HEK293 (cell line): Measurements from ENCODE around the gene UNC5CL.
A peak's percentile ranks its signal among the peaks of the same experiment; 100 is the strongest.

Experiments
- IKZF3 ChIP-seq: fragments of 450-650 bp; IDR thresholded peaks from 2 replicates; pipeline ENCODE4 v1.5.0; 2018; ENCODE audit warnings: missing biosample characterization, mild to moderate bottlenecking, missing genetic modification characterization, moderate library complexity
- ZBTB7A ChIP-seq: fragments of 450-650 bp; formaldehyde crosslinking; IDR thresholded peaks from 2 replicates; pipeline ENCODE4 v1.5.1; 2016; ENCODE audit warnings: low read depth, missing biosample characterization, missing genetic modification characterization
- ZNF10 ChIP-seq: fragments of 450-650 bp; formaldehyde crosslinking; IDR thresholded peaks from 2 replicates; pipeline ENCODE4 v1.5.1; 2017; ENCODE audit warnings: missing biosample characterization, missing genetic modification characterization
- ZNF132 ChIP-seq: fragments of 450-650 bp; formaldehyde crosslinking; IDR thresholded peaks from 2 replicates; pipeline ENCODE4 v1.5.1; 2017; ENCODE audit warnings: missing biosample characterization, missing genetic modification characterization, borderline replicate concordance
- ZNF146 ChIP-seq: fragments of 450-650 bp; formaldehyde crosslinking; IDR thresholded peaks from 2 replicates; pipeline ENCODE4 v1.5.1; 2016; ENCODE audit warnings: missing biosample characterization, missing genetic modification characterization
- ZNF221 ChIP-seq: fragments of 450-650 bp; formaldehyde crosslinking; IDR thresholded peaks from 2 replicates; pipeline ENCODE4 v1.5.1; 2017; ENCODE audit warnings: missing biosample characterization, missing genetic modification characterization, borderline replicate concordance
- ZNF23 ChIP-seq: fragments of 450-650 bp; formaldehyde crosslinking; IDR thresholded peaks from 2 replicates; pipeline ENCODE4 v1.5.1; 2016; ENCODE audit warnings: missing biosample characterization, missing genetic modification characterization, borderline replicate concordance
- ZNF239 ChIP-seq: fragments of 450-650 bp; formaldehyde crosslinking; IDR thresholded peaks from 2 replicates; pipeline ENCODE4 v1.5.1; 2016; ENCODE audit warnings: missing biosample characterization, missing genetic modification characterization
- ZNF248 ChIP-seq: fragments of 450-650 bp; formaldehyde crosslinking; IDR thresholded peaks from 2 replicates; pipeline ENCODE4 v1.5.1; 2017; ENCODE audit warnings: missing biosample characterization, missing genetic modification characterization
- ZNF341 ChIP-seq: fragments of 450-650 bp; formaldehyde crosslinking; IDR thresholded peaks from 2 replicates; pipeline ENCODE4; 2016; ENCODE audit warnings: low read depth, missing biosample characterization, missing genetic modification characterization
- ZNF391 ChIP-seq: fragments of 450-650 bp; formaldehyde crosslinking; IDR thresholded peaks from 2 replicates; pipeline ENCODE4 v1.5.1; 2016; ENCODE audit warnings: low read depth, missing biosample characterization, missing genetic modification characterization, borderline replicate concordance
- ZNF473 ChIP-seq: fragments of 450-650 bp; formaldehyde crosslinking; IDR thresholded peaks from 2 replicates; pipeline ENCODE4 v1.5.1; 2017; ENCODE audit warnings: missing biosample characterization, missing genetic modification characterization
- ZNF48 ChIP-seq: fragments of 450-650 bp; formaldehyde crosslinking; IDR thresholded peaks from 2 replicates; pipeline ENCODE4 v1.5.1; 2016; ENCODE audit warnings: missing biosample characterization, missing genetic modification characterization
- ZNF558 ChIP-seq: fragments of 450-650 bp; formaldehyde crosslinking; IDR thresholded peaks from 2 replicates; pipeline ENCODE4 v1.5.1; 2016; ENCODE audit warnings: missing biosample characterization, missing genetic modification characterization
- ZNF792 ChIP-seq: fragments of 450-650 bp; formaldehyde crosslinking; IDR thresholded peaks from 2 replicates; pipeline ENCODE4 v1.5.1; 2016; ENCODE audit warnings: missing biosample characterization, missing genetic modification characterization
- ZNF830 ChIP-seq: fragments of 450-650 bp; IDR thresholded peaks from 2 replicates; pipeline ENCODE4 v1.5.0; 2018; ENCODE audit warnings: missing biosample characterization, missing genetic modification characterization, low read depth, mild to moderate bottlenecking, moderate library complexity
- ZNF843 ChIP-seq: fragments of 450-650 bp; formaldehyde crosslinking; IDR thresholded peaks from 2 replicates; pipeline ENCODE4 v1.5.1; 2016; ENCODE audit warnings: missing biosample characterization, missing genetic modification characterization
- ZSCAN23 ChIP-seq: fragments of 450-650 bp; formaldehyde crosslinking; IDR thresholded peaks from 2 replicates; pipeline ENCODE4 v1.5.1; 2016; ENCODE audit warnings: missing biosample characterization, missing genetic modification characterization
- ZXDB ChIP-seq: fragments of 450-650 bp; formaldehyde crosslinking; IDR thresholded peaks from 2 replicates; pipeline ENCODE4 v1.5.1; 2016; ENCODE audit warnings: missing biosample characterization, missing genetic modification characterization
- TF ChIP-seq, protein P1 (sequence below): fragments of 450-650 bp; IDR thresholded peaks from 2 replicates; pipeline ENCODE4 v1.5.1; 2018; ENCODE audit warnings: missing biosample characterization, missing genetic modification characterization
- TF ChIP-seq, protein P2 (sequence below): fragments of 450-650 bp; formaldehyde crosslinking; IDR thresholded peaks from 2 replicates; pipeline ENCODE4 v1.5.1; 2016; ENCODE audit warnings: missing biosample characterization, missing genetic modification characterization
- TF ChIP-seq, protein P3 (sequence below): fragments of 450-650 bp; formaldehyde crosslinking; IDR thresholded peaks from 2 replicates; pipeline ENCODE4 v1.5.1; 2017; ENCODE audit warnings: missing biosample characterization, mild to moderate bottlenecking, missing genetic modification characterization, moderate library complexity
- TF ChIP-seq, protein P4 (sequence below): fragments of 450-650 bp; formaldehyde crosslinking; conservative IDR thresholded peaks from 2 replicates; pipeline ENCODE4 v1.5.1; 2016; ENCODE audit warnings: low read depth, missing biosample characterization, missing genetic modification characterization
- TF ChIP-seq, protein P5 (sequence below): fragments of 450-650 bp; formaldehyde crosslinking; IDR thresholded peaks from 2 replicates; pipeline ENCODE4 v1.5.1; 2016; ENCODE audit warnings: missing biosample characterization, missing genetic modification characterization
- TF ChIP-seq, protein P6 (sequence below): fragments of 450-650 bp; formaldehyde crosslinking; IDR thresholded peaks from 2 replicates; pipeline ENCODE4 v1.5.1; 2017; ENCODE audit warnings: missing biosample characterization, missing genetic modification characterization
- TF ChIP-seq, protein P7 (sequence below): fragments of 450-650 bp; formaldehyde crosslinking; IDR thresholded peaks from 2 replicates; pipeline ENCODE4 v1.5.1; 2017; ENCODE audit warnings: missing biosample characterization, missing genetic modification characterization

Gene UNC5CL

DNA sequence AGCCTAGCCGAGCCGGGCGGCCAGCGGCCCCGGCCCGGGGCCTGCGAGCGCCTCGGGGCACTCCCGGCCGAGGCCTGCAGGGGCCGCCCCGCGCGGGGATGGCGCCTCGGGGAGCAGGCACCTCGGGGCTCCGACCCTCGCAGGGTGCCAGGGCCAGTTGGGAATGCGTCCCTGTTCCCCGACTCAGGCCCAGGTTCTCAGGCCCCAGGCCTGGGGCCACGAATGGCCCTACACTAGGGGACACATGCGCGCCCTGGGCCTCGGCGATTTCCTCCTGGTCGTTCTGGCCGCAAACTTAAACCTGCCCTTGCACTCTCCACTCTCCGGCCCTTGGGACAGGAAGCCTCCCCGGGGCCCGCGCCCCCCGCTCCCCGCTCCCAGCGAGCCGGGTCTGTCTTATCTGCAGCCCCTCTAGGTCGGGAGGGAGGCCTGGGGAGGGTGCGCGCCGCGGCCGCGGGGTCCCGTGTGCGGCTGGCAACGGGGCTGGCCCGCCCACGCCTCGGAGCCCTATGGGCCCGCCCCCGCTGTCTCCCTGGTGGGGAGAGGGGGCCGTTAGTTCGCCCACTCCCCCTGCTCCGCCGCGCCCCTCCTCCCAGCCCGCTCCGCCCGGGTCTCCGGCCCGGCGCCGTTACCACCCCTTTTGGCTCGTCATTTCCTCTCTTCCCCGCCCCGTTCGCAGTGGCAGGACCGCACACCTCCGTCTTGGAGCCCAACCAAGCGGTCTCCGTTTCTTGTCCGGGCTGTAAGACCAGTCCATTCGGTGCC is 34.4 kb upstream of the UNC5CL start (continued):
- no peak for TF ChIP-seq ZNF843 (tag by site-specific recombination)
- no peak for TF ChIP-seq IKZF3 (tag by site-specific recombination)
- TF ChIP-seq ZNF248 (tag by site-specific recombination) = no peak
- TF ChIP-seq ZNF239 (tag by site-specific recombination) = no peak
- 0 out of 2 replicates have a peak, but pooled peaks have one; percentile 37 for TF ChIP-seq ZNF146 (tag by site-specific recombination)
- peak; percentile 73; the same call in 1 of the 2 replicates for TF ChIP-seq ZNF391 (tag by site-specific recombination)
- TF ChIP-seq ZNF341 = peak; percentile 92
- no peak for TF ChIP-seq ZNF48 (tag by site-specific recombination)
- TF ChIP-seq, protein P1, sequence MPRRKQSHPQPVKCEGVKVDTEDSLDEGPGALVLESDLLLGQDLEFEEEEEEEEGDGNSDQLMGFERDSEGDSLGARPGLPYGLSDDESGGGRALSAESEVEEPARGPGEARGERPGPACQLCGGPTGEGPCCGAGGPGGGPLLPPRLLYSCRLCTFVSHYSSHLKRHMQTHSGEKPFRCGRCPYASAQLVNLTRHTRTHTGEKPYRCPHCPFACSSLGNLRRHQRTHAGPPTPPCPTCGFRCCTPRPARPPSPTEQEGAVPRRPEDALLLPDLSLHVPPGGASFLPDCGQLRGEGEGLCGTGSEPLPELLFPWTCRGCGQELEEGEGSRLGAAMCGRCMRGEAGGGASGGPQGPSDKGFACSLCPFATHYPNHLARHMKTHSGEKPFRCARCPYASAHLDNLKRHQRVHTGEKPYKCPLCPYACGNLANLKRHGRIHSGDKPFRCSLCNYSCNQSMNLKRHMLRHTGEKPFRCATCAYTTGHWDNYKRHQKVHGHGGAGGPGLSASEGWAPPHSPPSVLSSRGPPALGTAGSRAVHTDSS = no peak; the same call in 1 of the 2 replicates
- no peak for TF ChIP-seq ZNF558 (tag by site-specific recombination)
- TF ChIP-seq ZNF23 (tag by site-specific recombination) = no peak
- TF ChIP-seq, protein P2, sequence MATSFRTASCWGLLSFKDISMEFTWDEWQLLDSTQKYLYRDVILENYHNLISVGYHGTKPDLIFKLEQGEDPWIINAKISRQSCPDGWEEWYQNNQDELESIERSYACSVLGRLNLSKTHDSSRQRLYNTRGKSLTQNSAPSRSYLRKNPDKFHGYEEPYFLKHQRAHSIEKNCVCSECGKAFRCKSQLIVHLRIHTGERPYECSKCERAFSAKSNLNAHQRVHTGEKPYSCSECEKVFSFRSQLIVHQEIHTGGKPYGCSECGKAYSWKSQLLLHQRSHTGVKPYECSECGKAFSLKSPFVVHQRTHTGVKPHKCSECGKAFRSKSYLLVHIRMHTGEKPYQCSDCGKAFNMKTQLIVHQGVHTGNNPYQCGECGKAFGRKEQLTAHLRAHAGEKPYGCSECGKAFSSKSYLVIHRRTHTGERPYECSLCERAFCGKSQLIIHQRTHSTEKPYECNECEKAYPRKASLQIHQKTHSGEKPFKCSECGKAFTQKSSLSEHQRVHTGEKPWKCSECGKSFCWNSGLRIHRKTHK = no peak
- TF ChIP-seq, protein P3, sequence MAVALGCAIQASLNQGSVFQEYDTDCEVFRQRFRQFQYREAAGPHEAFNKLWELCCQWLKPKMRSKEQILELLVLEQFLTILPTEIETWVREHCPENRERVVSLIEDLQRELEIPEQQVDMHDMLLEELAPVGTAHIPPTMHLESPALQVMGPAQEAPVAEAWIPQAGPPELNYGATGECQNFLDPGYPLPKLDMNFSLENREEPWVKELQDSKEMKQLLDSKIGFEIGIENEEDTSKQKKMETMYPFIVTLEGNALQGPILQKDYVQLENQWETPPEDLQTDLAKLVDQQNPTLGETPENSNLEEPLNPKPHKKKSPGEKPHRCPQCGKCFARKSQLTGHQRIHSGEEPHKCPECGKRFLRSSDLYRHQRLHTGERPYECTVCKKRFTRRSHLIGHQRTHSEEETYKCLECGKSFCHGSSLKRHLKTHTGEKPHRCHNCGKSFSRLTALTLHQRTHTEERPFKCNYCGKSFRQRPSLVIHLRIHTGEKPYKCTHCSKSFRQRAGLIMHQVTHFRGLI (tag by site-specific recombination) = peak; percentile 99
- TF ChIP-seq, protein P4, sequence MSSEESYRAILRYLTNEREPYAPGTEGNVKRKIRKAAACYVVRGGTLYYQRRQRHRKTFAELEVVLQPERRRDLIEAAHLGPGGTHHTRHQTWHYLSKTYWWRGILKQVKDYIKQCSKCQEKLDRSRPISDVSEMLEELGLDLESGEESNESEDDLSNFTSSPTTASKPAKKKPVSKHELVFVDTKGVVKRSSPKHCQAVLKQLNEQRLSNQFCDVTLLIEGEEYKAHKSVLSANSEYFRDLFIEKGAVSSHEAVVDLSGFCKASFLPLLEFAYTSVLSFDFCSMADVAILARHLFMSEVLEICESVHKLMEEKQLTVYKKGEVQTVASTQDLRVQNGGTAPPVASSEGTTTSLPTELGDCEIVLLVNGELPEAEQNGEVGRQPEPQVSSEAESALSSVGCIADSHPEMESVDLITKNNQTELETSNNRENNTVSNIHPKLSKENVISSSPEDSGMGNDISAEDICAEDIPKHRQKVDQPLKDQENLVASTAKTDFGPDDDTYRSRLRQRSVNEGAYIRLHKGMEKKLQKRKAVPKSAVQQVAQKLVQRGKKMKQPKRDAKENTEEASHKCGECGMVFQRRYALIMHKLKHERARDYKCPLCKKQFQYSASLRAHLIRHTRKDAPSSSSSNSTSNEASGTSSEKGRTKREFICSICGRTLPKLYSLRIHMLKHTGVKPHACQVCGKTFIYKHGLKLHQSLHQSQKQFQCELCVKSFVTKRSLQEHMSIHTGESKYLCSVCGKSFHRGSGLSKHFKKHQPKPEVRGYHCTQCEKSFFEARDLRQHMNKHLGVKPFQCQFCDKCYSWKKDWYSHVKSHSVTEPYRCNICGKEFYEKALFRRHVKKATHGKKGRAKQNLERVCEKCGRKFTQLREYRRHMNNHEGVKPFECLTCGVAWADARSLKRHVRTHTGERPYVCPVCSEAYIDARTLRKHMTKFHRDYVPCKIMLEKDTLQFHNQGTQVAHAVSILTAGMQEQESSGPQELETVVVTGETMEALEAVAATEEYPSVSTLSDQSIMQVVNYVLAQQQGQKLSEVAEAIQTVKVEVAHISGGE (tag by site-specific recombination) = peak; percentile 66
- TF ChIP-seq ZNF132 (tag by site-specific recombination) = no peak
- no peak for TF ChIP-seq ZNF10 (tag by site-specific recombination)
- TF ChIP-seq ZXDB (tag by site-specific recombination) = peak; percentile 73
- TF ChIP-seq, protein P5, sequence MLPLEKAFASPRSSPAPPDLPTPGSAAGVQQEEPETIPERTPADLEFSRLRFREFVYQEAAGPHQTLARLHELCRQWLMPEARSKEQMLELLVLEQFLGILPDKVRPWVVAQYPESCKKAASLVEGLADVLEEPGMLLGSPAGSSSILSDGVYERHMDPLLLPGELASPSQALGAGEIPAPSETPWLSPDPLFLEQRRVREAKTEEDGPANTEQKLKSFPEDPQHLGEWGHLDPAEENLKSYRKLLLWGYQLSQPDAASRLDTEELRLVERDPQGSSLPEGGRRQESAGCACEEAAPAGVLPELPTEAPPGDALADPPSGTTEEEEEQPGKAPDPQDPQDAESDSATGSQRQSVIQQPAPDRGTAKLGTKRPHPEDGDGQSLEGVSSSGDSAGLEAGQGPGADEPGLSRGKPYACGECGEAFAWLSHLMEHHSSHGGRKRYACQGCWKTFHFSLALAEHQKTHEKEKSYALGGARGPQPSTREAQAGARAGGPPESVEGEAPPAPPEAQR (tag by site-specific recombination) = no peak
- no peak for TF ChIP-seq ZNF221 (tag by site-specific recombination)
- no peak for TF ChIP-seq ZSCAN23 (tag by site-specific recombination)
- TF ChIP-seq, protein P6, sequence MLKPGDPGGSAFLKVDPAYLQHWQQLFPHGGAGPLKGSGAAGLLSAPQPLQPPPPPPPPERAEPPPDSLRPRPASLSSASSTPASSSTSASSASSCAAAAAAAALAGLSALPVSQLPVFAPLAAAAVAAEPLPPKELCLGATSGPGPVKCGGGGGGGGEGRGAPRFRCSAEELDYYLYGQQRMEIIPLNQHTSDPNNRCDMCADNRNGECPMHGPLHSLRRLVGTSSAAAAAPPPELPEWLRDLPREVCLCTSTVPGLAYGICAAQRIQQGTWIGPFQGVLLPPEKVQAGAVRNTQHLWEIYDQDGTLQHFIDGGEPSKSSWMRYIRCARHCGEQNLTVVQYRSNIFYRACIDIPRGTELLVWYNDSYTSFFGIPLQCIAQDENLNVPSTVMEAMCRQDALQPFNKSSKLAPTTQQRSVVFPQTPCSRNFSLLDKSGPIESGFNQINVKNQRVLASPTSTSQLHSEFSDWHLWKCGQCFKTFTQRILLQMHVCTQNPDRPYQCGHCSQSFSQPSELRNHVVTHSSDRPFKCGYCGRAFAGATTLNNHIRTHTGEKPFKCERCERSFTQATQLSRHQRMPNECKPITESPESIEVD = no peak
- no peak for TF ChIP-seq ZNF473
- TF ChIP-seq, protein P7, sequence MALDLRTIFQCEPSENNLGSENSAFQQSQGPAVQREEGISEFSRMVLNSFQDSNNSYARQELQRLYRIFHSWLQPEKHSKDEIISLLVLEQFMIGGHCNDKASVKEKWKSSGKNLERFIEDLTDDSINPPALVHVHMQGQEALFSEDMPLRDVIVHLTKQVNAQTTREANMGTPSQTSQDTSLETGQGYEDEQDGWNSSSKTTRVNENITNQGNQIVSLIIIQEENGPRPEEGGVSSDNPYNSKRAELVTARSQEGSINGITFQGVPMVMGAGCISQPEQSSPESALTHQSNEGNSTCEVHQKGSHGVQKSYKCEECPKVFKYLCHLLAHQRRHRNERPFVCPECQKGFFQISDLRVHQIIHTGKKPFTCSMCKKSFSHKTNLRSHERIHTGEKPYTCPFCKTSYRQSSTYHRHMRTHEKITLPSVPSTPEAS (tag by site-specific recombination) = no peak
- no peak for TF ChIP-seq ZNF830 (tag by site-specific recombination)
- 0 out of 2 replicates have a peak, but pooled peaks have one; percentile 60 for TF ChIP-seq ZNF792 (tag by site-specific recombination)
- peak; percentile 69; the same call in 1 of the 2 replicates for TF ChIP-seq ZBTB7A
